ENCODE measurements around the gene NAA38.

Gene NAA38

GRCh38 chr17:7825206-7825990 lies 32.0 kb downstream of the NAA38 start:
- no peak for DNase-seq (ENCODE audit: low read depth)
- no peak overlapping the region for H3K4me3 ChIP-seq (ENCODE audit: low read depth, low read length)

DNA sequence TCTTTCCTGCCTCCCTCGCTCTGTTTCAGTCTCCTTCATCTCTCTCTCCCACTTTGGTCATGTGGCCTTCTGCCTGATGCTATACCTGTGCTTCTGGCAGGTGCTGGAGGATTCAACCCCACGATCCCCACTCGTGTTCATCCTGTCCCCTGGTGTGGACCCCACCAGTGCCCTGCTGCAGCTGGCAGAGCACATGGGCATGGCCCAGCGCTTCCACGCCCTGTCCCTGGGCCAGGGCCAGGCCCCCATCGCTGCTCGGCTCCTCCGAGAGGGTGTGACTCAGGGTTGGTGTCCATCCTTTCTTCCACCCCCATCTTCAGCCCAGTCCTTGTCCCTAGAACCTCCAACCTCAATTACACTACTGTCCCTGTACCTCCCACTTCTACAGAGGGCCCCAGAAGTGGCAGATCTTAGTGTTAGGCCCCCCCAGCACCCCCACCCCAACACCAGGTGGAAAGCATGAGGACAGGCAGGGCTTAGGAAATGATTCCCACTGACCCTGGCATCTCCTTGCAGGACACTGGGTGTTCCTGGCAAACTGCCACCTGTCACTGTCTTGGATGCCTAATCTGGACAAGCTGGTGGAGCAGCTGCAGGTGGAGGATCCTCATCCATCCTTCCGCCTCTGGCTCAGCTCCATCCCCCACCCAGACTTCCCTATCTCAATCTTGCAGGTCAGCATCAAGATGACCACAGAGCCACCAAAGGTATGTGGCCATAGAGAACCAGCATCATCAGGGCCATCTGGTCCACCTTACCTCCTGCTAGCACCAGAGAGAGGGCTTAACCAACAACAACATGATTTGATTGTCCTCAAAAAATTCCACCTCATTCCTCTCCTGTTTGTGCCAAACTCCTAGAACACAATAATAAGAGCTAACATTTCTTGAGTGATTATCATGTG lies 33.1 kb downstream of the NAA38 start:
- TF ChIP-seq CTCF (conservative IDR thresholded peaks at IDR 0.05; ENCODE audit: low read depth, low read length), result no peak
- DNase-seq (ENCODE audit: low read depth), result no peak
- H3K4me3 ChIP-seq (ENCODE audit: low read depth, low read length), result no peak overlapping the region

More at GRCh38 chr17:7825206-7825990, 32.0 kb downstream of the NAA38 start:
- peak; percentile 6 for TF ChIP-seq CTCF (conservative IDR thresholded peaks at IDR 0.05; ENCODE audit: low read depth, low read length)

DNA sequence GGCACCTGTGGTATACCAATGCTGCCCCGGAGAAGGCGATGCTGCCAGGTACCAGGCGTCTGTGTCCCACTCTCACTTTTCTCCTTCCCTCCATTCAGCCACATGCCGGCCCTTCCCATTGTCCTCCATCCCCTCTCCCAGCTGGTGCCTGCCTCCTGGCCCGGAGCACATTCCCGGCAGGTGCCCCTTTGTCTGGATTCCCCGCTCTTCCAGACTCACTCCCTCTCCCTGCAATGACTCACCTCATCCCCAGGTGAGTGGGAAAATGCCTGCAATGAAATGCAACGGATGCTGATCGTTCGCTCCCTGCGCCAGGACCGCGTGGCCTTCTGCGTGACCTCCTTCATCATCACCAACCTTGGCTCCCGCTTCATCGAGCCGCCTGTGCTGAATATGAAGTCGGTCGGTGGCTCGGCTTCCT lies 33.8 kb downstream of the NAA38 start:
- TF ChIP-seq CTCF (conservative IDR thresholded peaks at IDR 0.05; ENCODE audit: low read depth, low read length), result no peak
- DNase-seq (ENCODE audit: low read depth), result no peak
- no peak overlapping the region for H3K4me3 ChIP-seq (ENCODE audit: low read depth, low read length)

DNA sequence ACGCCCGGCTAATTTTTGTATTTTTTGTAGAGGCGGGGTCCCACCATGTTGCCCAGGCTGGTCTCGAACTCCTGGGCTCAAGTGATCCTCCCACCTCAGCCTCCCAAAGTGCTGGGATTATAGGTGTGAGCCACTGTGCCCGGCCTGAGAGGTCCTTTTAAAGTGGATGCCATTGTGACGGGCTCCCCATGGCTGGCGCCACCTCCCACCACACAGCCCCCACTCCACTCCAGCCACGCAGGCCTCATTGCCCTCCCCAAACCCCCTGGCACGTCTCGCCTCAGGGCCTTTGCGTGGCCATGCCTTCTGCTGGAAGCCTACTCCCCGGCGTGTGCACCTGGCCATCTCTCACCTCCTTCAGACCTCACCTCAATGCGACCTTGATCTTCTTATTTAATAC lies 35.2 kb downstream of the NAA38 start:
- no peak for TF ChIP-seq CTCF (conservative IDR thresholded peaks at IDR 0.05; ENCODE audit: low read depth, low read length)
- no peak for DNase-seq (ENCODE audit: low read depth)
- no peak overlapping the region for H3K4me3 ChIP-seq (ENCODE audit: low read depth, low read length)

DNA sequence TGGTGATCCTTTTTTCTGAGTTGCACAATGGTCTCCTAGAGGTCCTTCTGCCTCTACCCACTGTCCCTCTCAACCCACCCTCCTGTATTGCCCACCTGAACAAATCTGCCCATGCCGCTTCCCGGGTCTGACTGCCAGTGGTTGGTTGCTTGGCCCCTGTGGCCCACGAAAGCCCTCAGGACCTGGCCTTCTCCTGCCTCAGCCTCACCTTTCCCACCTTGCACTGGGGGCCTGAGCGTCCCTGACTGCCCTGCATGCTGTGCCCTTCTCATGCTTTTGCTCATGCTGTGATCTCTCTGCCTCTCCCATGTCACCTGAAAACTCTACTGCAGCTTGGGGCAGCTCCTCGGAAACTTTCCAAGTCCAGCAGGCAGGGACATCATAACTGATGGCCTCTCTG lies 37.1 kb downstream of the NAA38 start:
- no peak for TF ChIP-seq CTCF (conservative IDR thresholded peaks at IDR 0.05; ENCODE audit: low read depth, low read length)

GRCh38 chr17:7818746-7819645 lies 38.4 kb downstream of the NAA38 start:
- H3K4me3 ChIP-seq (ENCODE audit: low read depth, low read length), result no peak overlapping the region
- peak; percentile 16 for DNase-seq (ENCODE audit: low read depth)
- no peak for TF ChIP-seq CTCF (conservative IDR thresholded peaks at IDR 0.05; ENCODE audit: low read depth, low read length)

More for the DNA sequence above, 37.1 kb downstream of the NAA38 start:
- no peak for DNase-seq (ENCODE audit: low read depth)
- H3K4me3 ChIP-seq (ENCODE audit: low read depth, low read length), result no peak overlapping the region

Measured in choroid plexus epithelial cell (primary cell).